Aortic smooth muscle cell (primary cell): ENCODE results near the gene CPM. TPM values are rescaled to one million over a fixed set of nuclear protein-coding genes. Genes with fewer than 3 reads are reported as not detected.

Experiments used
- total RNA-seq: library from RNA; depleted of rRNA; stranded (reverse); fragments of >200 nt; gene quantifications from 2 replicates; pipeline ENCODE4 v1.2.3, GENCODE V29; 2014

CPM gene
- 0.87 and 7.9 TPM in 2 replicates for total RNA-seq

GRCh38 chr12:68932961-68933893 is at the start of gene CPM:
TSS of gene CPM (minus strand) at chr12:68933171. CDS start at chr12:68932837, 334 bp downstream.

GRCh38 chr12:68807576-68808387 is 125.2 kb downstream of the CPM start, which contains the start of gene MDM2:
TSS of gene MDM2 (plus strand) at chr12:68808177. CDS start at chr12:68808478, 301 bp downstream.

Other genes with a start within 250 kb of the CPM start
- 36.4 and 45.7 TPM in 2 replicates for gene NUP107, start 246.2 kb downstream of the CPM start, total RNA-seq
- 6.6 and 9.8 TPM in 2 replicates for gene SLC35E3, start 187.0 kb downstream of the CPM start, total RNA-seq
- gene MDM2, start 125.0 kb downstream of the CPM start, total RNA-seq: 202 and 214 TPM in 2 replicates